ENCODE measurements around the gene EPS8L2. TPM values are rescaled to one million over a fixed set of nuclear protein-coding genes. Genes with fewer than 3 reads are reported as not detected.
A peak's percentile ranks its signal among the peaks of the same experiment; 100 is the strongest.

Gene EPS8L2
- total and polyA plus RNA-seq, 10 of the 15 experiments (the other 5 are each of a cell fraction or from before 2014, with no cell fraction given): 0.76 to 20.0 (median 9.7) TPM

GRCh38 chr11:695538-696248, 10.3 kb upstream of the EPS8L2 start, which contains the start of gene TMEM80 (continued):
- TF ChIP-seq, protein P1, sequence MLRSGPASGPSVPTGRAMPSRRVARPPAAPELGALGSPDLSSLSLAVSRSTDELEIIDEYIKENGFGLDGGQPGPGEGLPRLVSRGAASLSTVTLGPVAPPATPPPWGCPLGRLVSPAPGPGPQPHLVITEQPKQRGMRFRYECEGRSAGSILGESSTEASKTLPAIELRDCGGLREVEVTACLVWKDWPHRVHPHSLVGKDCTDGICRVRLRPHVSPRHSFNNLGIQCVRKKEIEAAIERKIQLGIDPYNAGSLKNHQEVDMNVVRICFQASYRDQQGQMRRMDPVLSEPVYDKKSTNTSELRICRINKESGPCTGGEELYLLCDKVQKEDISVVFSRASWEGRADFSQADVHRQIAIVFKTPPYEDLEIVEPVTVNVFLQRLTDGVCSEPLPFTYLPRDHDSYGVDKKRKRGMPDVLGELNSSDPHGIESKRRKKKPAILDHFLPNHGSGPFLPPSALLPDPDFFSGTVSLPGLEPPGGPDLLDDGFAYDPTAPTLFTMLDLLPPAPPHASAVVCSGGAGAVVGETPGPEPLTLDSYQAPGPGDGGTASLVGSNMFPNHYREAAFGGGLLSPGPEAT (IDR thresholded peaks at IDR 0.05; ENCODE audit: low read depth): no peak
- TF ChIP-seq RAD51 (IDR thresholded peaks at IDR 0.05) (no peak), SUZ12 (IDR thresholded peaks at IDR 0.05; ENCODE audit: unreplicated experiment) (no peak), NKRF (conservative IDR thresholded peaks at IDR 0.05) (peak; percentile 83), MEF2B (IDR thresholded peaks at IDR 0.05; ENCODE audit: partially characterized antibody, poor library complexity, severe bottlenecking) (peak; percentile 54), EP300 (IDR thresholded peaks at IDR 0.05; ENCODE audit: borderline replicate concordance in 1 of 2, control insufficient read depth in 1 of 2, low read depth in 2 of 2, low read length in 2 of 2) (no peak), IKZF2 (IDR thresholded peaks at IDR 0.05) (peak; percentile 18 to 31; a peak in 1 of 4 replicates), CHD4 (IDR thresholded peaks at IDR 0.05) (no peak), KDM1A (IDR thresholded peaks at IDR 0.05; ENCODE audit: borderline replicate concordance) (no peak), NFIC (IDR thresholded peaks at IDR 0.05; ENCODE audit: low read depth, low read length) (no peak), KAT2A (conservative IDR thresholded peaks at IDR 0.05; ENCODE audit: control insufficient read depth, low read depth, low read length) (no peak), SIX5 (IDR thresholded peaks at IDR 0.05; ENCODE audit: low read depth, low read length, severe bottlenecking) (no peak), SMAD1 (IDR thresholded peaks at IDR 0.05; ENCODE audit: low read depth, partially characterized antibody) (no peak), MEF2A (IDR thresholded peaks at IDR 0.05; ENCODE audit: insufficient read depth, low read depth, low read length) (no peak), MXI1 (IDR thresholded peaks at IDR 0.05; ENCODE audit: low read depth, low read length) (no peak; the same call in 1 of the 2 replicates)
- TF ChIP-seq, protein P2, sequence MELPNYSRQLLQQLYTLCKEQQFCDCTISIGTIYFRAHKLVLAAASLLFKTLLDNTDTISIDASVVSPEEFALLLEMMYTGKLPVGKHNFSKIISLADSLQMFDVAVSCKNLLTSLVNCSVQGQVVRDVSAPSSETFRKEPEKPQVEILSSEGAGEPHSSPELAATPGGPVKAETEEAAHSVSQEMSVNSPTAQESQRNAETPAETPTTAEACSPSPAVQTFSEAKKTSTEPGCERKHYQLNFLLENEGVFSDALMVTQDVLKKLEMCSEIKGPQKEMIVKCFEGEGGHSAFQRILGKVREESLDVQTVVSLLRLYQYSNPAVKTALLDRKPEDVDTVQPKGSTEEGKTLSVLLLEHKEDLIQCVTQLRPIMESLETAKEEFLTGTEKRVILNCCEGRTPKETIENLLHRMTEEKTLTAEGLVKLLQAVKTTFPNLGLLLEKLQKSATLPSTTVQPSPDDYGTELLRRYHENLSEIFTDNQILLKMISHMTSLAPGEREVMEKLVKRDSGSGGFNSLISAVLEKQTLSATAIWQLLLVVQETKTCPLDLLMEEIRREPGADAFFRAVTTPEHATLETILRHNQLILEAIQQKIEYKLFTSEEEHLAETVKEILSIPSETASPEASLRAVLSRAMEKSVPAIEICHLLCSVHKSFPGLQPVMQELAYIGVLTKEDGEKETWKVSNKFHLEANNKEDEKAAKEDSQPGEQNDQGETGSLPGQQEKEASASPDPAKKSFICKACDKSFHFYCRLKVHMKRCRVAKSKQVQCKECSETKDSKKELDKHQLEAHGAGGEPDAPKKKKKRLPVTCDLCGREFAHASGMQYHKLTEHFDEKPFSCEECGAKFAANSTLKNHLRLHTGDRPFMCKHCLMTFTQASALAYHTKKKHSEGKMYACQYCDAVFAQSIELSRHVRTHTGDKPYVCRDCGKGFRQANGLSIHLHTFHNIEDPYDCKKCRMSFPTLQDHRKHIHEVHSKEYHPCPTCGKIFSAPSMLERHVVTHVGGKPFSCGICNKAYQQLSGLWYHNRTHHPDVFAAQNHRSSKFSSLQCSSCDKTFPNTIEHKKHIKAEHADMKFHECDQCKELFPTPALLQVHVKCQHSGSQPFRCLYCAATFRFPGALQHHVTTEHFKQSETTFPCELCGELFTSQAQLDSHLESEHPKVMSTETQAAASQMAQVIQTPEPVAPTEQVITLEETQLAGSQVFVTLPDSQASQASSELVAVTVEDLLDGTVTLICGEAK (IDR thresholded peaks at IDR 0.05; ENCODE audit: borderline replicate concordance): 0 out of 2 replicates have a peak, but pooled peaks have one; percentile 19
- TF ChIP-seq, protein P3, sequence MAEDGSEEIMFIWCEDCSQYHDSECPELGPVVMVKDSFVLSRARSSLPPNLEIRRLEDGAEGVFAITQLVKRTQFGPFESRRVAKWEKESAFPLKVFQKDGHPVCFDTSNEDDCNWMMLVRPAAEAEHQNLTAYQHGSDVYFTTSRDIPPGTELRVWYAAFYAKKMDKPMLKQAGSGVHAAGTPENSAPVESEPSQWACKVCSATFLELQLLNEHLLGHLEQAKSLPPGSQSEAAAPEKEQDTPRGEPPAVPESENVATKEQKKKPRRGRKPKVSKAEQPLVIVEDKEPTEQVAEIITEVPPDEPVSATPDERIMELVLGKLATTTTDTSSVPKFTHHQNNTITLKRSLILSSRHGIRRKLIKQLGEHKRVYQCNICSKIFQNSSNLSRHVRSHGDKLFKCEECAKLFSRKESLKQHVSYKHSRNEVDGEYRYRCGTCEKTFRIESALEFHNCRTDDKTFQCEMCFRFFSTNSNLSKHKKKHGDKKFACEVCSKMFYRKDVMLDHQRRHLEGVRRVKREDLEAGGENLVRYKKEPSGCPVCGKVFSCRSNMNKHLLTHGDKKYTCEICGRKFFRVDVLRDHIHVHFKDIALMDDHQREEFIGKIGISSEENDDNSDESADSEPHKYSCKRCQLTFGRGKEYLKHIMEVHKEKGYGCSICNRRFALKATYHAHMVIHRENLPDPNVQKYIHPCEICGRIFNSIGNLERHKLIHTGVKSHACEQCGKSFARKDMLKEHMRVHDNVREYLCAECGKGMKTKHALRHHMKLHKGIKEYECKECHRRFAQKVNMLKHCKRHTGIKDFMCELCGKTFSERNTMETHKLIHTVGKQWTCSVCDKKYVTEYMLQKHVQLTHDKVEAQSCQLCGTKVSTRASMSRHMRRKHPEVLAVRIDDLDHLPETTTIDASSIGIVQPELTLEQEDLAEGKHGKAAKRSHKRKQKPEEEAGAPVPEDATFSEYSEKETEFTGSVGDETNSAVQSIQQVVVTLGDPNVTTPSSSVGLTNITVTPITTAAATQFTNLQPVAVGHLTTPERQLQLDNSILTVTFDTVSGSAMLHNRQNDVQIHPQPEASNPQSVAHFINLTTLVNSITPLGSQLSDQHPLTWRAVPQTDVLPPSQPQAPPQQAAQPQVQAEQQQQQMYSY (CRISPR knock-in tag; IDR thresholded peaks at IDR 0.05): no peak

Measured in GM12878 (cell line).